ENCODE results near the gene TMEM185B. TPM values are rescaled to one million over a fixed set of nuclear protein-coding genes. Genes with fewer than 3 reads are reported as not detected.
"Not testable (repeated sequence)": the region's sequence is repeated elsewhere in the genome, so short reads cannot be mapped to it uniquely, and the experiment has no call there.

Gene TMEM185B
- polyA plus RNA-seq (ENCODE audit: insufficient read length in 3 of 3): 10 to 100 TPM; 24.5 to 27.5 (median 26.4) TPM

DNA sequence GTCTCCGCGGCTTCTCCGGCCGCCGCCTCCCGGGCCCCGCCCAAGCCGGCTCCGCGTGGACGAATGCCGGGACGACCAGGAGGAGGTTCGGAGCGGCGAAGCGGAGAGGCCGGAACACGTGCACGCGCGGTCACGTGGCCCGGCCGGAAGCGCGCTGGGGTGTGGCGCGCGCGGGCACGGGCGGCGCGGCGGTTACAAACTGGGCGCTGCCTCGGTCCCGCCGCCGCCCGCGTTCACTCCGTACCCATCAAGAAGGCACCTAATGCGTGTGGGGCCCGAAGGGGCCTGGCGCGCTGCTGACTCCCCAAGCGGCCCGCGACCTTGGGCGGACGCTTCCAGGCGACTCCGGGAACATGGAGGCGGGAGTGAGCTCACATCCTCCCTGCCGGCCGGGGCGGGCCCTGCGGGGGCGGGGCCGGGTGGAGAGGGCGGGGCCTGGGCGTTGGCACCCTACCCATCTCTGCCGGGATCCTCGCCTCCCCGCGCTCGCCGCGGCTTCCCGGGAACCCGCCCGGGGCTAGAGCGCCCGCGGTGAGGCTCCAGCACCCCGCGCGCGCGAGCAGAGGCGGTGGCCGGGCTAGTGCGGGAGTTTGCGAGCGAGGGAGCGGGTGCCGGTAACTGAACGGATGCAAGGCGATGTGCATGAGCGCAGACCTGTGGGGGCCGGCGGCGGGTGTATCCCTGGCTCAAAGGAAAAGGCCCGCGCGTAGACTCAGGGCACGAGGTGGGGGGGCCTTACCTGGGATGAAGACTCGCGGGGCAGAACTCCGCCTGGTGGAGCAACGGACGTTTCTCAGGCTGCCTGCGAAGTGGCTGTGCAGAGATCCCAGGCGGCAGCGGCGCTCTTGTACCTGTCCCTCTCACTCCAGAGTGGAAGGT is at the start of gene TMEM185B:
TMEM185B (minus strand) TSS at position 367 of the 879 bp plus-strand sequence. CDS start 424 bp downstream, outside the sequence.
- DNase-seq (ENCODE audit: low read depth in 3 of 3, low spot score in 2 of 3): peak in 2 of 3 donors; percentile 73 to 76

DNA sequence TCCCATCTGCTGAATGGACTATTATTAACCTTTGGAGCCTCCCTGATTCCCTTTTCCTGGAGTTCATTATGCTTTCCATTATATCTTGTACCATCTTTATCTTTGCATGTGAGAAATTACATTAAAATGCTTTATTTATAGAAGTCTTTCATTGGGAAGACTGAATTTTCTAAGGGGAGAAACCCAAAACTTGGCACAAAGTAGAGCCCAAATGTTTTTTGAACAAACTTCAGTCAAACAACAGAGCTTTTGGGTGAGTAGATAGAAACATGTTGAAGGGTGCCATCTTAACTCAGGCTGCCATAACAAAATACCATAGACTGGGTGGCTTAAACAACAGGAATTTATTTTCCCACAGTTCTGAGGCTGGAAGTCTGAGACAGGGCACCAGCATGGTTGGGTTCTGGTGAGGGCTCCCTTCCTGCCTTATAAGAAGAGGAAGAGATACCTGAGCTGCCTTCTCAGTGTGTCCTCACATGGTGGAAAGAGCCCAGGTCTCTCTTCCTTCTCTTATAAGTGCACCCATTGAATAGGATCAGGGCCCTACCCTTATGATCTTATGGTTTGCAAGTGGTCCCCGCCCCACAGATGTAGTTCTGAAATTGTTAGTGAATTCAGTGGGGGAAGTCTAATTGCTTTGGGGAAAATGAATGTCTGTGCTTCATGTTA is 48.6 kb upstream of the TMEM185B start:
- DNase-seq (ENCODE audit: low read depth in 3 of 3, low spot score in 2 of 3): no peak

DNA sequence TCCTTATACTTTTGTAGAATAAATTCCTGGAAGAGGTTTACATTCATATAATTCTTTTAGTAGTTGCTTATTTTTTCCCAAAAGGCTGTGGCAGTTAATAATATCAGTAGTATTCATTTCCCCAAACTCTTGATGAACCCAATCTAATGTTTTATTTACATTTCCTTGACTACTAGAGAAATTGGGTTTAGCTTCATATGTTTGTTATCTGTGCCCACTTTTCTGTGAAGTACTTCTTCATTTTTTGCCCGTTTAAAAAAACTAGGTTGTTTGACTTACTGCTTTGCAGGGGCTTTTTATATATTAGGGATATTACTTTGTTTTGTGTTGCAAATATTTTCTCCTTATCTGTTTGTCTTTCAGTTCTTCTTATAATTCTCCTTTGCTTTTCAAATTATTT is 46.6 kb upstream of the TMEM185B start:
- DNase-seq (ENCODE audit: low read depth in 3 of 3, low spot score in 2 of 3): no peak

DNA sequence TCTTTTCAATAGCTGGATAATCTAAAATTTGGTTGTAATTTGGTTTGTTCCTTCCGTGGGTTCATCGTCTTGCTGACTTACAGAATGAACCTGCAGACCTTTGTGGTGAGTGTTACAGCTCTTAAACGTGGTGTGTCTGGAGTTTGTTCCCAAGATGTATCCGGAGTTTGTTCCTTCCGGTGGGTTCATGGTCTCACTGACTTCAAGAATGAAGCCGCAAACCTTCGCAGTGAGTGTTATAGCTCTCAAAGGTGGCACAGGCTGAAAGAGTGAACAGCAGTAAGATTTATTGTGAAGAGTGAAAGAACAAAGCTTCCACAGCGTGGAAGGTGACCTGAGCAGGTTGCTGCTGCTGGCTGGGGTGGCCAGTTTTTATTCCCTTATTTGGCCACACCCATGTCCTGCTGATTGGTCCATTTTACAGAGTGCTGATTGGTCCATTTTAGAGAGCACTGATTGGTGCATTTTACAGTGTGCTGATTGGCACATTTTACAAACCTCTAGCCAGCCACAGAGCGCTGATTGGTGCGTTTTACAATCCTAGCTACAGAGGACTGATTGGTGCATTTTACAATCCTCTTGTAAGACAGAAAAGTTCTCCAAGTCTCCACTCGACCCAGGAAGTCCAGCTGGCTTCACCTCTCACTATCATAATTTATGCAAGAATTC is 46.0 kb upstream of the TMEM185B start:
- DNase-seq (ENCODE audit: low read depth in 3 of 3, low spot score in 2 of 3): no peak

DNA sequence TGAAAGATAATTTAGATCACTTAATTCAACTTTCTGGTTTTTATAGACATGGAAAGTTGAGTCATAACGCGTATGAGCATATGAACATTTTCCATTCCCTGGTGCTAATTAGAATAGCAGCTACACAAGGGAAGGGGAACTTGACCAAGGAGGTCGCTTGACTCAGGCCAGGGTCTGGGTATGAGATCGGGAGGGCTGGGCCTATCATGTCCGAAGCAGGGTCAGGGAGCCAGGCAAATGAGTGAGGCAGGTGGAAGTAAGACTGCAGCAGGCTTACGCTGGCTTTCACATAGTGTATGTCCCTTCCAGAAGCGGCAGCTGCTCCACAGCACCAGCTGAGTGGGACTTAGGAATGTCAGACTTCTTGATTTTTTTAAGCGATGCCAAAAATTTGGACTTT is 44.1 kb upstream of the TMEM185B start:
- no peak for DNase-seq (ENCODE audit: low read depth in 3 of 3, low spot score in 2 of 3)

DNA sequence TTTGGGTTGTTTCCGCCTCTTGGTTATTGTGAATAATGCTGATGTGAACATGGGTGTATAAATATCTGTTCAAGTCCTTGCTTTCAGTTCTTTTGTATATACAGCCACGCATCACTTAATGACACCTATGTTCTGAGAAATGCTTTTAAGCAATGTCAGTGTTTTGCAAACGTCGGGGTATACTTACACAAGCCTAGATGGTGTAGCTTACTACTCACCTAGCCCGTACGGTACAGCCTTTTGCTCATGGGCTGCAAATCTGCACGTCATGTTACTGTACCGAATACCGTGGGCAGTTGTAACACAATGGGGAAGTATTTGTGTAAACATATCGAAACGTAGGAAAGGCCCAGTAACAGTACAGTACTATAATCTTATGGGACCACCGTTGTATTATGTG is 41.8 kb upstream of the TMEM185B start:
- no peak for DNase-seq (ENCODE audit: low read depth in 3 of 3, low spot score in 2 of 3)

DNA sequence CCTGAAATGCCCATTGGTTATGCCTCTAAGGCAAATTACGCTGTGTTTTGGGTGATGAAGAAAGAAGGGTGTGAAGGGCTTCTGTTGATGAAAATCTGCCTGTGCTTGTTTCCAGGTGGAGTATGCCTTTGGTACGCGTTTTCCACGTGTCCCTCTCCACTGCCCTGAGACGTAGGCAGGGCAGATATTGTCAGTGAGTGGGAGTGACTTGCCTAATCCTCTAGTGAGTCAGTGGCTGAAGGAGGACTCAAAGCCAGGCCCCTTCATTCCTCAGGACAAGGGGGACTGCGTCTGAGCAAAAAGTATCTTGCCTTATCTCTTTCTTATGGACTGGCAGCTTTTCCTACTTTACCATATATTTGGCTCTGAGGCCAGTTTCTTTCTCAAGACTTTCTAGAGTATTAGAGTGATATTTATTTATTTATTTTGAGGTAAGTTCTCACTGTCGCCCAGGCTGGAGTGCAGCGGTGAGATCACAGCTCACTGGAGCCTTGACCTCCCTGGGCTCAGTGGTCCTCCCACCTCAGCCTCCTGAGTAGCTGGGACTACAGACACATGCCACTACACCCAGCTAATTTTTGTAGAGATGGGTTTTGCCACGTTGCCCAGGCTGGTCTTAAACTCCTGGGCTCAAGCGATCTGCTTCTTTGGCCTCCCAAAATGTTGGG is 39.7 kb upstream of the TMEM185B start:
- no peak for DNase-seq (ENCODE audit: low read depth in 3 of 3, low spot score in 2 of 3)

DNA sequence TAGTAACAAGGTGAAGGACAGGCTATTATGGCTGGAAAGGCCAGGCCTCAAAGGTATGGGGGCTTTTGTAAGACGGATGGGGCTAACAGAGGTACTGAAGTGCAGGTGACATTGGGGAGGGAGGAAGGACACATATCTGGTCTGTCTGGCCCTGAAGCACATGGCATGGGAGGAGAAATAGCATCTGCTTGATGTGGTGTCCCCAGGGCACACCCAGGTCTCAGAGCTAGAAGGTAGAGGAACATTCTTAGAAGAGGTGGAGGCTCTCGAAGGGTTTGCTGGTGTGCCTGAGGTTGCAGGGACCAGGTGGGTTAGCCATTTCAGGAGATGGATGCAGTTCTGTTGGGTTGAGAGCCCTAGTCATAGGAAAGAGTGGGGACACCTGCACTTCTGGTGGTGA is 39.0 kb upstream of the TMEM185B start:
- no peak for DNase-seq (ENCODE audit: low read depth in 3 of 3, low spot score in 2 of 3)

DNA sequence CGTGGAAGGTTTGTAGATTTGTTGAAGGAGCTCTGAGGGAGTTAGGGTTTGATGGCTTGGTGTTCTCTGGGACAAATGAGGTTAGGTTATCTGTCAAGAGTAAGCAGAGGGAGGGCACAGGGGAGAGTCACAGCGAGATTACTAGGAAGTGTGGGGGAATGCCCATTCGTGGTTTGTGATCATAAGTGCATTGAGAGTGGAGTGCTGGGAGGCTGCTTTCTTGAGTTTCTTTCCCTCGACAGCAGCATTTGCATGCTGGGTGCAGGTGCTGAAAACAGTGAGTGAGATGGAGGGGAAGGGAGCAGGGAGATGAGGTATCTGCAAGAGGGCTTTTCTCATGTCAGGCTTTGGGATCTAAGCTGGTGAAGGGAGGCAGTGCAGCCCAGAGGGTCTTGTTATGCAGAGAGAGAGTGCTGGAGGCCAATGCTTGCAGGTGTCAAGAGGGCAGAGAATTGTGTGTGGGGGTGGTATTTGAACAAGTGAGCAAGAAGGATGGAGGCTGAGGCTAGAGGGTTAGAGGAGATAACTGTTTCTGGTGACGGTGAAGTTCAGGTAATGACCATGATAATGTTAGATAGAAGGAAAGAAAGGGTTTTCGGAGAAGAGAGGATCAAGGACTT is 38.3 kb upstream of the TMEM185B start:
- DNase-seq (ENCODE audit: low read depth in 3 of 3, low spot score in 2 of 3): no peak

DNA sequence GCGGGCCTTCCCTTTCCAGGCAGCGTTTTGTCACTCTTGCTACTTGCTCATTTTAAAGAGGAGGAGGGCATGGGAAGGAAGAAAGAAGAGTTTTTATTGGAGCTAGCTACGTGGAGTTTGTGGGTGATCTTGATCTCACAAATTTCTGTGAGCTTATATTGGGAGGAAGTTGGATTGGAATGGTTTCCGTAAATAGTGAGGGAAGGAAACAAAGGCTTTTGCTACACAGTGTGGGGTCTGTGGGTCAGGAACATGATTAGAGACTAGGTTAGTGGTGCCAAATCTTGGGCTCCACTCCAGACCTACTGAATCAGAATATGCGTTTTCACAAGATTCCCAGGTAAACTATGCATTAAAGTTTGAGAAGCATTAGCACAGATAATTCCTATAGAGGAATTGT is 37.5 kb upstream of the TMEM185B start:
- DNase-seq (ENCODE audit: low read depth in 3 of 3, low spot score in 2 of 3): no peak

DNA sequence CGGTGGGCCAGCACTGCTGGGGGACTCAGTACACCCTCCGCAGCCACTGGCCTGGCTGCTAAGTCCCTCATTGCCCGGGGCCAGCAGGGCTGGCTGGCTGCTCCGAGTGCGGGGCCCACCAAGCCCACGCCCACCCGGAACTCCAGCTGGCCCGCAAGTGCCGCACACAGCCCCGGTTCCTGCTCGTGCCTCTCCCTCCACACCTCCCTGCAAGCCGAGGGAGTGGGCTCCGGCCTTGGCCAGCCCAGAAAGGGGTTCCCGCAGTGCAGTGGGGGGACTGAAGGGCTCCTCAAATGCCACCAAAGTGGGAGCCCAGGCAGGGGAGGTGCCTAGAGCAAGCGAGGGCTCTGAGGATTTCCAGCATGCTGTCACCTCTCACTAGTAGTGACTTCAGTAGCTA is 36.7 kb upstream of the TMEM185B start:
- DNase-seq (ENCODE audit: low read depth in 3 of 3, low spot score in 2 of 3): not testable (repeated sequence)

DNA sequence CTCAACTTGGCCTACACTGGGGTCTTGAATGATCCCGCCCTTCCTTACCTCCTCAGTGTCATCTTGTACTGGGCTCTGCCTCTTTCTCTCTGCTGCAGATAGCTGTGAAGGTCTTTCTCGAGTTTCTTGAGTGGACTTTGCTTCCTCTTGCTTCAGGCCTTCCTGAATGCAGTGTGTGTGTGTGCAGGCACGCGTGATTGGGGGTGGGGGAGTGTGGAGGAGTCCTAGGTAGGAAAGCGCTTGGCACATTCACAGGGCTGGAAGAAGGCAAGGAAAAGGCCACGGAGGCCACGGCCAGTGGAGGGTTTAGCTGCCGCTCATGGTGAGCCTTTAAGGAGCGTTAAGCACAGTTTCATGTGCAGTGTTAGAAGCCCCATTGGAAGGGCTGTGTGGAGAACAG is 35.0 kb upstream of the TMEM185B start:
- DNase-seq (ENCODE audit: low read depth in 3 of 3, low spot score in 2 of 3): no peak

DNA sequence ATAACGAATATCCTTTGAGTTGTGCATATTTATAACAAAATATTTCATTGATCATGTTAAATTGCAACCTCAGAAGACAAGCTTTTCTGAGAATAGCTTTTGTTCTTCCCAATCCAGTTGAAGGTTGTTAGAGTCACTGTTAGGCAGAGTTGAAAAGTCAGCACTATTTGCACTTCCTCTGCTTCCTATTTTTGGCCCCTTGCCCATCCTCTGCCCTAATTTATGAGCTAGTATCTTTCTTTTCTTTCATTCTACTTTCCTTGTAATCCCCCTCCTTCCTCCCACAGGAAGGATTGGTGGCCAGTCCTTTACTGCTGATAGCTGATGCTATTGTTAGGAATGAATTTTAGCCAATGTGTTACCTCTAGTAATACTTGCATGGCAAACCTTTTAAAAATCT is 34.3 kb upstream of the TMEM185B start:
- no peak for DNase-seq (ENCODE audit: low read depth in 3 of 3, low spot score in 2 of 3)

DNA sequence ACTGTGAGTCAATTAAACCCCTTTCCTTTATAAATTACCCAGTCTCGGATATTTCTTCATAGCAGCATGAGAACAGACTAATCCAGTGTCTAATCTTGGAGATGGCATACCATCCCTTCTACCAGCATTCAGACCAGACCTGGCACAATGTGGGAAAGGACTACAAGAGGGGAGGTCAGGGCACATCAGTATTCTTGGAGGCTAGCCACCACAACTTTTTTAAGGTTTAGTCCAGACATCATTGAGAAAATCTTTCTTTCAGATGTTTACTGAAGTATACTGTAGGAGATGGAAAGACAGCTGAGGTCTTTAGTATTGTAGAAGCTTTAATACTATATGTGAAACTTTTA is 33.4 kb upstream of the TMEM185B start:
- DNase-seq (ENCODE audit: low read depth in 3 of 3, low spot score in 2 of 3): no peak

DNA sequence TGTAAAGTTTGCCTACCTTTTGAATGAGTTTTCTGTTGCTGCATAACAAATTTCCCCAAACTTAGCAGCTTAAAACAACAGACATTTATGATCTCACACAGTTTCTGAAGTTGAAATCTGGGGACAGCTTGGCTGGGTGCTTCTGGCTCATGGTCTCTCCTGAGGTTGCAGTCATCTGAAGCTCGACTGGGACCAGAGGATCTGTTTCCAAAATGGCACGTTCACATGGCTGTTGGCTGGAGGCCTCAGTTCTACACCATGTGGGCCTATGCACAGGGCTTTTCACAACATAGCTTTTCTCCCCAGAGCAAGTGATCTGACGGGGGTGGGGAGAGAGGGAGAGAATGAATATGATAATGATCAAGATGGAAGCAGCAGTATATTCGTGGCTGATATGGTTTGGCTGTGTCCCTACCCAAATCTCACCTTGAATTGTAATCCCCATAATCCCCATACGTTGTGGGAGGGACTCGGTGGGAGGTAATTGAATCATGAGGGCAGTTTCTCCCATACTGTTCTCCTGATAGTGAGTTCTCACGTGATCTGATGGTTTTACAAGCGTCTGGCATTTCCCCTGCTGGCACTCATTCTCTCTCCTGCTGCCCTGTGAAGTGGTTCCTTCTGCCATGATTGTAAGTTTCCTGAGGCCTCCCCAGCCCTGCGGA is 32.9 kb upstream of the TMEM185B start:
- DNase-seq (ENCODE audit: low read depth in 3 of 3, low spot score in 2 of 3): no peak

DNA sequence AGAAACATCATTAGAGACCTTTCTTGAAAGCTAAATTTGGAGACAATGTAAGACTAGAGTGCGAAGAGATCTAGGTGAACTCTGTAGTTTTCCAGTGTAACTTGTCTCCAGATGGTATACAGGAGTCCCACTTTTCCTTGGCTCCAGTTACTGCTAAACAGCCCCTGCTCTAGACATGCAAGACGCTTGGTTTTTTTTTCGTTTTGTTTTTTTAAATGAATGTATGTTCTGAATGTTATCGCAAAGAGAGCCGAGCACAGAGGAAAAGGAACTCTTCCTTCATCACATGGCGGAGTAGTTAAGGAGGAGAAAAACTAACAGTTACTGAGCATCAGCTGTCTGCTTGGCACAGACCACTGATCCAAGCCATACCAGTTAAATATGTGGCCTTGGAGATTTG is 31.9 kb upstream of the TMEM185B start:
- no peak for DNase-seq (ENCODE audit: low read depth in 3 of 3, low spot score in 2 of 3)

DNA sequence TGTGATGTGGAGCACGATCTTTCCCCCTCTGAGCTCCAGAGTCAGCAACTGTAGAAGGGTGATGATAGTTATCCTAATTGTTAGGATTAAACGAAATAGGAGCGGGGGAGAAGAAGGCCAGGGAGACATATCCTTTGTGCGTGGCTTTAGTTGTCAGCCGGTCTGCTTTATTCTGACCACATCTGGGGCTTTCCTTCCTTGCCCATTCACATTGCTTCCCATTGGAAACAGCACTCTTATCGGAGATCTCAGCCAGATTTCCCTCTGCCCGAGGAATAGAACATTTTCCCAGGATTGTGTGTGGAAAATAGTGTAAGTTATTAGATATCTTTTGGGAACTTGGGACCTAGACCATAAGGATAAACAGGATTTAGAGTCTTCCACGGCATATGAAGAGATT is 31.0 kb upstream of the TMEM185B start:
- DNase-seq (ENCODE audit: low read depth in 3 of 3, low spot score in 2 of 3): no peak

DNA sequence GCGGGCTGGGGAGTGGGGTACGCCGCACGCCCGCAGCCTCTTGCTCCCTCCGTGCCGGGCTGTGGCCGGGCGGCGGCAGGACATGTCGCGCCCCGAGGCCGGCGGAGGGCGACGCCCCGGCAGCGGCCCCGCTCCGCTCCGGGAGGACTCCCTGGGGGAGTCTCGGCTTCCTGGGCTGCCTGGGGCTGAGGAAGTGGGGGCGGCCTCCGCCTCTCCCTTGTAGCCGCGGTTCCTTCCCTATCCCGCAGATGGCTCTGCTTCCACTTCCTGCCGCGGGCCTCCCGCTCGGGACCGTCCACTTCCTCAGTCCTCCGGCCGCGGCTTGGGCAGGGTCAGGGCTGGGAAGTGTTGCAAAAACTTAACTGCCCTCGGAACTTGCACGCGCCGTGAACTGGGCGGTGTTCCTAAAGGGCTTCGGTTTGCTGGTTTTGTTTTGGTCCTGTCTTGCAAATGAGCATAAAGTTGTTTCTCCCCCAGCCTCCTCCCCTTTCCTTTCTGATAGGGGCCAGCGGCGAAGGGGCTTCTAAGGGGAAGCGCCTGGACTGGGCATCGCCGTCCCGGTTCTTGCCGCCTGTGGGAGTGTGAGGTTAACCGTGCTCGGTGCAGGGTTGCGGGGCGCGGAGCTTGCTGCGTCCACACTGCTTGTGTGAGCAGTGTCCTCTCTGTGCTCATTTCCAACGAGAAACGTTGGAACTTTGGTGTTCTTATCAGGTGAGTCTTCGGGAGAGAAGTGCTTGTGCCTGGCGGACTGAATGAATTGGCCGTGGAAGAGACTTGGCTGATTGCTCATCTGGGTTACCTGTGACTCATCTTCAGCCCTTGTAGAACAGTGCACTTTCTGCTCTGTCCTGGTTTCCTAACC is 30.1 kb upstream of the TMEM185B start:
- DNase-seq (ENCODE audit: low read depth in 3 of 3, low spot score in 2 of 3): peak in 2 of 3 donors; percentile 56 to 62

Measured in right renal cortex interstitium (tissue), 3 donors.